NT2/D1 (cell line): ENCODE results near the gene IMPDH1.
"Not testable (repeated sequence)": the region's sequence is repeated elsewhere in the genome, so short reads cannot be mapped to it uniquely, and the experiment has no call there.

Experiments
- DNase-seq: peaks from one replicate; pipeline ENCODE4 v3.0.0-alpha.2; 2011; ENCODE audit warnings: low read depth, low spot score
- H3K27me3 ChIP-seq: 2 replicates; pipeline ENCODE4 v1.6.0; 2011; ENCODE audit warnings: mild to moderate bottlenecking; ENCODE audit not compliant: insufficient read length, insufficient read depth
- H3K36me3 ChIP-seq: 2 replicates; pipeline ENCODE4 v1.6.1; 2011; ENCODE audit warnings: mild to moderate bottlenecking, low read length, mixed read lengths; ENCODE audit not compliant: insufficient read depth, insufficient read length
- H3K4me1 ChIP-seq: 2 replicates; pipeline ENCODE4 v1.5.1; 2011; ENCODE audit not compliant: insufficient read depth, insufficient read length
- H3K4me3 ChIP-seq: 2 replicates; pipeline ENCODE4 v1.5.1; 2011; ENCODE audit warnings: low read depth; ENCODE audit not compliant: insufficient read length
- H3K9ac ChIP-seq: 2 replicates; pipeline ENCODE4 v1.6.0; 2011; ENCODE audit warnings: low read depth; ENCODE audit not compliant: insufficient read length
- H3K9me3 ChIP-seq: 2 replicates; pipeline ENCODE4 v1.5.1; 2011; ENCODE audit warnings: mild to moderate bottlenecking, low read length; ENCODE audit not compliant: insufficient read depth
- SUZ12 ChIP-seq: IDR thresholded peaks from 2 replicates; pipeline ENCODE4 v1.6.1; 2011; ENCODE audit not compliant: insufficient read length, insufficient read depth; ENCODE audit errors: extremely low read depth
- YY1 ChIP-seq: IDR thresholded peaks from 2 replicates; pipeline ENCODE4 v1.6.1; 2011; ENCODE audit not compliant: insufficient read length, insufficient read depth
- ZNF274 ChIP-seq: IDR thresholded peaks from 2 replicates; pipeline ENCODE4 v1.6.1; 2011; ENCODE audit warnings: mild to moderate bottlenecking, low read depth, low read length

IMPDH1 gene

DNA sequence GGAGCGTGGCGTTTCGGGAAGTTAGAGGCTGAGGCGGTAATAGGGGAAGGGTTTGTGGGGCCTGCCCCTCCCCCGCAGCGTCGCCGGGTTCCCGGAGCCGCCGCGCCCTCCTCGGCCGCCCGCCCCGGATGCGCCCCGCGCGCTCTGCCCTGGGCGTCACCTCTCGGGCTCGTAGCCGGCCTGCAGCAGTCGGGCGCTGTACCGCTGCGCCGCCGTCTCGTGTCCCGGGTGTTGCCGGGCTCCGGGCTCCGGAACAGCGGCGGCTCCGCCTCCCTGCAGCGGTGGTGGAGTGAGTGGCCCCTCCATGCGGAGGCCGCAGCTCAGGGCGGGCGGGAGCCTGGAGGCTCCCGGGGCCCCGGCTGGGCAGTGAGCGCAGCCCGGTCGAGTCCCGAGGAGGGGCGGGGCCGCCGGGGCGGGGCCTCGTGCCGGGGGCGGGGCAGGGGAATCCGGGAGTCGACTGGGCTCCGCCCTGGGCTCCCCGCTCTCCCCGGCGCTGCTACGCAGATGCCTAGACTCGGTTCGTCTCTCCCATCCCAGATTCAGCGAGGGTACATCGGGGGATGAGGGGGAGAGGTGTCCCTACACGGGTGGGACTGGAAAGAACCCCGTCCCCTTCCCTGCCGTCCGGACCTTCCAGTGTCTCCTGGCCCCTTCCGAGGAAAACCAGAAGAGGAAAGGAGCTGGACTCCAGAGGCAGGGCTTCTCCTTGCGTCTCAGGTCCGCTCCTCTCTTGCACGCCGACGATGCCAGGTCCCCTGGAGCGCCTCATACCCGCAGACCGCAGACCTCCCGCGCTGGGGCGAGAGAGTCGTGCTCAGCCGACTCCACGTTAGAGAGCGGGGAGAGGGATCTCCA is at the start of gene IMPDH1:
TSS of gene IMPDH1 (minus strand) at position 387 of the 855 bp plus-strand sequence. CDS start at position 306, 81 bp downstream.
- Histone ChIP-seq H3K9ac (peak within 1 kb of the TSS; percentile 80), H3K4me1 (peaks cover 13% of the 10 kb centered on the region)
- peak; percentile 46 for DNase-seq

DNA sequence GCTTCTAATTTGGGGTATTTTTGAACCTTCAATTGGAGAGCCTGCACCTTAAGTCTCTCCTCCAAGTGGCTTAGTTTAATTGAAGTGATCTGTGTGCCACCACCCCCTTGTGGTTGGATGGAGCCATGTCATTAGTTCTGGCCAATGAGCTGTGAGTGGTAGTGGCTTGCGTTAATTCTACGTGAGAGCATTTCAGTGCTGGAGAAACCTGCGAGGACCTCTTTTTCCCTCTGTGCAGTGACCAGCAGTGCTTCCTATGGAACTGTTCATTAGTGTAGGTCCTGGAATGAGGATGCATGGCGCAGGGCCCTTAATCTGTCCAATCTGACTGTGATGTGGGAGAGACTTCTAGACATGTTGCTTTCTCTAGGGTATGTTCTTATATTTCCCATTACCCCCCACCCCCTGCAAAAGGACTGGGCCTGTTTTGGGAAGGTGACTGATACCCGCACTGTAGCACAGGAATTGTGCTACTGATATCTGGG is 49.7 kb upstream of the IMPDH1 start:
- DNase-seq, result peak; percentile 78
- peaks cover 28% of the 10 kb centered on the region for H3K36me3 ChIP-seq
- no peak overlapping the region for H3K4me3 ChIP-seq
- no peaks in the 10 kb centered on the region for H3K27me3 ChIP-seq
- TF ChIP-seq YY1, result no peak
- no peak for TF ChIP-seq ZNF274
- TF ChIP-seq SUZ12, result no peak
- H3K9me3 ChIP-seq, result peaks cover 14% of the 10 kb centered on the region; the same call in 1 of the 2 replicates
- H3K4me1 ChIP-seq, result no peaks in the 10 kb centered on the region
- H3K9ac ChIP-seq, result no peak overlapping the region

More for the DNA sequence above, at the start of gene IMPDH1:
- H3K9me3 ChIP-seq, result no peaks in the 10 kb centered on the region
- peaks cover 60% of the 10 kb centered on the region for H3K27me3 ChIP-seq
- H3K4me3 ChIP-seq, result peak within 1 kb of the TSS; percentile 54
- no peaks in the 10 kb centered on the region for H3K36me3 ChIP-seq
- TF ChIP-seq ZNF274, result no peak
- TF ChIP-seq YY1, result no peak
- no peak for TF ChIP-seq SUZ12

DNA sequence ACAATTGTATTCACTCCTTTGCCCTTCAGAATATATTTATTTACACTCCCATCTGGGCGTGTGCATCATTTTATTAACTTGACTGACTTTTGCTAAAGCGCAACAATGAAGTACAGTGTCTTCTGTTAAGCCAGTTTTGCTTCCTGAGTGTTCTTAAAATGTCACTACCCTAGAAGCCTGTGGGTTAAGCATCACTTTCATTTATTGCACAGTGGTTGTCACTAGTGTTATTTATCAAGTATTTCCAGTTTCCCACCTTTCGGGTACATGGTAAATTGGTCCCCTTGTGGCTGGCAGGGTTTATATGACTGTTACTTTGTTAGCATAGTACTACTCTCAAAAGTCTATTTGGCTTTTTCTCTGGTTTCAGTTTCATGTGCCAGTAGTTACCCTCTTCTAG is 49.2 kb upstream of the IMPDH1 start:
- Histone ChIP-seq H3K9ac (no peak overlapping the region), H3K4me3 (no peak overlapping the region), H3K27me3 (no peaks in the 10 kb centered on the region), H3K36me3 (peaks cover 28% of the 10 kb centered on the region), H3K4me1 (no peaks in the 10 kb centered on the region), H3K9me3 (peaks cover 14% of the 10 kb centered on the region; the same call in 1 of the 2 replicates)
- no peak for DNase-seq
- TF ChIP-seq SUZ12 (no peak), ZNF274 (no peak), YY1 (no peak)

DNA sequence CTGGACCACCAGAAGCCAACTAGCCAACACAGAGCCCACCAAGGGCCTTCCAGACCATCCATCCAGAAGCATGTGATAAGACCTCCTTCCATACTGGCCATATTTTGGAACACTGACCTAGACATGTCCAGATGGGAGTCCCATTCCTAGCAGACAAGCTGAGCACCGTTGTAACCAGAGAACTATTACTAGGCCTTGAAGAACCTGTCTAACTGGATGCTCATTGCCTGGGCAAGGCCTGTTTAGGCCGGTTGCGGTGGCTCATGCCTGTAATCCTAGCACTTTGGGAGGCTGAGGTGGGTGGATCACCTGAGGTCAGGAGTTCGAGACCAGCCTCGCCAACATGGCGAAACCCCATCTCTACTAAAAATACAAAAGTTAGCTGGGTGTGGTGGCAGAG is 47.6 kb upstream of the IMPDH1 start:
- not testable (repeated sequence) for H3K9me3 ChIP-seq, H3K4me3 ChIP-seq, H3K4me1 ChIP-seq, H3K27me3 ChIP-seq, DNase-seq, H3K9ac ChIP-seq
- peaks cover 25% of the 10 kb centered on the region for H3K36me3 ChIP-seq

DNA sequence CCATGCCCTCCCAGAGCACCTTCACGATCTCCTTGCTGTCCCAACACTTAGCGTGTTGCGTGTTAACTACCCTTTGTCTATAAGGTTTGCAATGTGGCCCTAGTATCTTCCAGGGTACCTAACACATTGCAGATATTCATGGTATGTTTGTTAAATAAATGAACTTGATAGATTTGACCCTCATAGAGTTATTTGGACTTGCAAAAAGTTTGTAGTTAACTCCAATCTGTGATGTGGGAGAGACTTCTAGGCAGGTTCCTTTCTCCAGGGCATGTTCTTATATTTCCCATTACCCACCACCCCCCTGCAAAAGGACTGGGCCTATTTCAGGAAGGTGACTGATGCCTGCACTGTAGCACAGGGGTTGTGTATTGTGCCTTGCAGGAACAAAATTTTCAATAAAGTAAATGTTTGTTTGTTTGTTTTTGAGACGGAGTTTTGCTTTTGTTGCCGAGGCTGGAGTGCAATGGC is 46.5 kb upstream of the IMPDH1 start:
- no peaks in the 10 kb centered on the region for H3K4me1 ChIP-seq
- H3K9ac ChIP-seq, result peak overlapping the region; percentile 88
- DNase-seq, result no peak

DNA sequence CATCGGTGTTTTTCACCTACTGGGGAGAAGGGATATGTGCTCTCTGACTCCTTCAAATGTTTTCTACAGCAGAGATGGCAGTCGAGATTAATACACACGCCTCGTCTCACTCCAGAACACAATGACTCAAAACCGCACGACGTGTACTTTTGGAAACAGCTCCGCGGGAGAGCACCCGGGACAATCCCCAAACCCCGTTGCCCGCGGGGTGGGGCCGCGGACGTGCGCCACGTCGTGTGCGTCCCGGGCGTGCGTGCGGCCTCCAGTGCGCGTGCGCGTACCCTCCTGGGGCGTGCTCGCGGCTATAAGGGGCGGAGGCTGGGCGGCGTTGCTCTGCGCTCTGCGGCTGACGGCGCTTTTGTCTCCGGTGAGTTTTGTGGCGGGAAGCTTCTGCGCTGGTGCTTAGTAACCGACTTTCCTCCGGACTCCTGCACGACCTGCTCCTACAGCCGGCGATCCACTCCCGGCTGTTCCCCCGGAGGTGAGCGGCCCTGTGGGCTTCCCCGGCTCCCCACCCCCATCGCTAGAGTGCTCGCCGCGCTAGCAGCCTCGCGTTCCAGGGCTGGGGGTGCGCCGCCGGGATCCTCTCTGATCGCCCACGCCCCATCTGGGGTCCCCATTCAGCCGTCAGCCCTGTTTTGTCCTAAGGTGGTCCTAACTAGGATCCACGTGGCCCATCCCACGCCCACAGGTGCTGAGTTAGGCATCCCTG is 45.9 kb upstream of the IMPDH1 start, which contains the start of gene HILPDA:
TSS of gene HILPDA (plus strand) at position 336 of the 712 bp plus-strand sequence. CDS start 1,391 bp downstream, outside the sequence.
- Histone ChIP-seq H3K27me3 (no peaks in the 10 kb centered on the region), H3K4me3 (peak within 1 kb of the TSS; percentile 76), H3K4me1 (no peaks in the 10 kb centered on the region), H3K9me3 (no peaks in the 10 kb centered on the region), H3K36me3 (peaks cover 25% of the 10 kb centered on the region), H3K9ac (peak within 1 kb of the TSS; percentile 88)
- peak; percentile 78 for DNase-seq
- TF ChIP-seq YY1, result no peak
- TF ChIP-seq SUZ12, result no peak
- TF ChIP-seq ZNF274, result no peak

More for the DNA sequence above, 46.5 kb upstream of the IMPDH1 start:
- TF ChIP-seq SUZ12 (no peak), ZNF274 (no peak), YY1 (no peak)
- Histone ChIP-seq H3K9me3 (no peaks in the 10 kb centered on the region), H3K27me3 (no peaks in the 10 kb centered on the region), H3K4me3 (peak overlapping the region; percentile 76), H3K36me3 (peaks cover 25% of the 10 kb centered on the region)

DNA sequence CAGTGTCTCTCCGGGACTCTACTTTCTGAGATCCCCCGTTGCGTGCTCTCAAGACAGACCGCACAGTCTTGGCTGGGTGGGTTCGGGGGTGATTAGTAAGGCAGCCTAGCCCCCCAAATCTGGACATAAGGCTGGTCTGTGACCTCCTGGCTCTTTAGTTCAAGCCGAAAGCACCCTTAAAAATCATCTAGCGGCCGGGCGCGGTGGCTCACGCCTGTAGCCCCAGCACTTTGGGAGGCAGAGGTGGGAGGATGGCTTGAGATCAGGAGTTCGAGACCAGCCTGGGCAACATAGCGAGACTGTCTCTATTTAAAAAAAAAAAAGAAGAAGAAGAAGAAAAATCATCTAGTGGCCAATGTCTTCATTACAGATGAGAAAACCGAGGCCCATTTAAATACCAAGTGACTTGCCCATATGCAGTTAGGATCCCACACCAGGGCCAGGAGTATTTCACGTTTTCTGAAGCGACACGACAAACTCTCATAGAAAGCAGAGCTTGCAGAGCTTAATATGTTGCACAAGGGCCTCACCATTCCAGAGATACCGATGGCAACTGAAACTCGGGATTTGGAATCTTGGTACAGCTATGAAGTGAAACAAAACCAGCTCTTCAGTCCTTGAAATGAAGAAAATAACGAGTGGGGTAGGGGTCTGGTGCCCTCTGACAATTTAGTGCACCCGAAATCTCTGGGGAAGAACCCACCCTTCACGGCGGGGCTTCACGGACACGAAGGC is 45.2 kb upstream of the IMPDH1 start:
- no peak for DNase-seq
- no peaks in the 10 kb centered on the region for H3K27me3 ChIP-seq
- peak overlapping the region; percentile 76 for H3K4me3 ChIP-seq
- H3K4me1 ChIP-seq, result no peaks in the 10 kb centered on the region
- peaks cover 24% of the 10 kb centered on the region for H3K36me3 ChIP-seq
- peak overlapping the region; percentile 88 for H3K9ac ChIP-seq
- TF ChIP-seq SUZ12, result no peak
- no peak for TF ChIP-seq ZNF274
- TF ChIP-seq YY1, result no peak
- H3K9me3 ChIP-seq, result no peaks in the 10 kb centered on the region
